Astrocyte (in vitro differentiated cells and primary cell): Measurements from ENCODE around the gene TMEM232. TPM values are rescaled to one million over a fixed set of nuclear protein-coding genes. Genes with fewer than 3 reads are reported as not detected.

Experiments
- DNase-seq: peaks from one replicate; pipeline ENCODE4 v3.0.0-alpha.2; 2010; ENCODE audit warnings: low read depth
- FAIRE-seq: peaks from 2 replicates; lab custom pipeline; 2011; peaks lifted over from hg19 to GRCh38; lab: Jason Lieb, UNC
- H2AFZ ChIP-seq: 2 replicates; pipeline ENCODE4 v1.6.0; 2012; ENCODE audit warnings: low read depth, low read length, inconsistent platforms
- H3K27ac ChIP-seq: 2 replicates; pipeline ENCODE4 v1.5.1; 2011; ENCODE audit warnings: low read depth, low read length, inconsistent platforms
- H3K27me3 ChIP-seq: 2 replicates; pipeline ENCODE4 v1.6.0; 2011; ENCODE audit warnings: low read length, inconsistent platforms; ENCODE audit not compliant: insufficient read depth
- H3K36me3 ChIP-seq: 2 replicates; pipeline ENCODE4 v1.5.1; 2011; ENCODE audit warnings: low read length, inconsistent platforms; ENCODE audit not compliant: insufficient read depth
- H3K4me1 ChIP-seq: 2 replicates; pipeline ENCODE4 v1.5.1; 2011; ENCODE audit warnings: low read length, inconsistent platforms; ENCODE audit not compliant: insufficient read depth
- H3K4me2 ChIP-seq: 2 replicates; pipeline ENCODE4 v1.6.0; 2012; ENCODE audit warnings: low read length, inconsistent platforms
- H3K4me3 ChIP-seq: 2 replicates; pipeline ENCODE4 v1.5.1; 2011; ENCODE audit warnings: low read depth, mild to moderate bottlenecking, low read length, inconsistent platforms; ENCODE audit not compliant: insufficient read depth
- H3K79me2 ChIP-seq: 2 replicates; pipeline ENCODE4 v1.6.0; 2012; ENCODE audit warnings: mild to moderate bottlenecking, low read length, inconsistent platforms; ENCODE audit not compliant: insufficient read depth
- H3K9ac ChIP-seq: 2 replicates; pipeline ENCODE4 v1.6.0; 2012; ENCODE audit warnings: mild to moderate bottlenecking, low read length, inconsistent platforms
- H3K9me3 ChIP-seq: 2 replicates; pipeline ENCODE4 v1.5.1; 2012; ENCODE audit warnings: low read depth, mild to moderate bottlenecking, low read length, inconsistent platforms; ENCODE audit not compliant: insufficient read depth
- H4K20me1 ChIP-seq: 2 replicates; pipeline ENCODE4 v1.6.0; 2012; ENCODE audit warnings: low read length, inconsistent platforms; ENCODE audit not compliant: insufficient read depth
- H3K27ac Mint-ChIP-seq: one replicate; pipeline ENCODE4 v1.8.0; 2021; ENCODE audit warnings: mild to moderate bottlenecking, mixed read lengths; ENCODE audit not compliant: unreplicated experiment
- H3K27me3 Mint-ChIP-seq: one replicate; pipeline ENCODE4 v1.8.0; 2021; ENCODE audit warnings: low read depth, mixed read lengths; ENCODE audit not compliant: unreplicated experiment
- H3K36me3 Mint-ChIP-seq: one replicate; pipeline ENCODE4 v1.8.0; 2021; ENCODE audit warnings: low read depth, mixed read lengths; ENCODE audit not compliant: unreplicated experiment
- H3K4me1 Mint-ChIP-seq: one replicate; pipeline ENCODE4 v1.8.0; 2021; ENCODE audit warnings: low read depth, mixed read lengths; ENCODE audit not compliant: unreplicated experiment
- H3K4me3 Mint-ChIP-seq: one replicate; pipeline ENCODE4 v1.8.0; 2021; ENCODE audit warnings: mild to moderate bottlenecking, moderate library complexity, mixed read lengths; ENCODE audit not compliant: unreplicated experiment
- H3K9me3 Mint-ChIP-seq: one replicate; pipeline ENCODE4 v1.8.0; 2021; ENCODE audit warnings: mild to moderate bottlenecking, mixed read lengths; ENCODE audit not compliant: unreplicated experiment
- EZH2 ChIP-seq: IDR thresholded peaks from 2 replicates; pipeline ENCODE4 v1.6.1; 2012; ENCODE audit warnings: mild to moderate bottlenecking, low read length, inconsistent platforms; ENCODE audit not compliant: insufficient read depth
- total RNA-seq: library from RNA; stranded (reverse); gene quantifications from 2 replicates; pipeline ENCODE4 v1.2.1, GENCODE V29; 2021
- TF ChIP-seq, protein P1 (sequence below): IDR thresholded peaks from 2 replicates; pipeline ENCODE4 v1.5.1; 2011; ENCODE audit warnings: low read depth, mild to moderate bottlenecking, inconsistent platforms, low read length, moderate library complexity; ENCODE audit not compliant: insufficient read depth

Gene TMEM232
- total RNA-seq, 1 donor from 2014 or later = 1.4 TPM

GRCh38 chr5:110687485-110687884, 39.0 kb downstream of the TMEM232 start:
- Histone ChIP-seq H4K20me1 (no peaks in the 10 kb centered on the region), H2AFZ (no peak overlapping the region), H3K27ac (no peak overlapping the region), H3K4me3 (no peak overlapping the region), H3K36me3 (no peaks in the 10 kb centered on the region), H3K9ac (no peak overlapping the region), H3K9me3 (no peaks in the 10 kb centered on the region), H3K27me3 (no peaks in the 10 kb centered on the region), H3K4me1 (no peaks in the 10 kb centered on the region), H3K4me2 (no peak overlapping the region), H3K79me2 (no peaks in the 10 kb centered on the region)
- no peaks in the 10 kb centered on the region for H3K36me3 Mint-ChIP-seq
- no peak for TF ChIP-seq EZH2
- TF ChIP-seq, protein P1, sequence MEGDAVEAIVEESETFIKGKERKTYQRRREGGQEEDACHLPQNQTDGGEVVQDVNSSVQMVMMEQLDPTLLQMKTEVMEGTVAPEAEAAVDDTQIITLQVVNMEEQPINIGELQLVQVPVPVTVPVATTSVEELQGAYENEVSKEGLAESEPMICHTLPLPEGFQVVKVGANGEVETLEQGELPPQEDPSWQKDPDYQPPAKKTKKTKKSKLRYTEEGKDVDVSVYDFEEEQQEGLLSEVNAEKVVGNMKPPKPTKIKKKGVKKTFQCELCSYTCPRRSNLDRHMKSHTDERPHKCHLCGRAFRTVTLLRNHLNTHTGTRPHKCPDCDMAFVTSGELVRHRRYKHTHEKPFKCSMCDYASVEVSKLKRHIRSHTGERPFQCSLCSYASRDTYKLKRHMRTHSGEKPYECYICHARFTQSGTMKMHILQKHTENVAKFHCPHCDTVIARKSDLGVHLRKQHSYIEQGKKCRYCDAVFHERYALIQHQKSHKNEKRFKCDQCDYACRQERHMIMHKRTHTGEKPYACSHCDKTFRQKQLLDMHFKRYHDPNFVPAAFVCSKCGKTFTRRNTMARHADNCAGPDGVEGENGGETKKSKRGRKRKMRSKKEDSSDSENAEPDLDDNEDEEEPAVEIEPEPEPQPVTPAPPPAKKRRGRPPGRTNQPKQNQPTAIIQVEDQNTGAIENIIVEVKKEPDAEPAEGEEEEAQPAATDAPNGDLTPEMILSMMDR = no peak
- H3K4me3 Mint-ChIP-seq = no peak overlapping the region
- no peaks in the 10 kb centered on the region for H3K9me3 Mint-ChIP-seq
- H3K27ac Mint-ChIP-seq = no peak overlapping the region
- FAIRE-seq (no peak), DNase-seq (no peak)
- H3K27me3 Mint-ChIP-seq = no peaks in the 10 kb centered on the region
- H3K4me1 Mint-ChIP-seq = no peaks in the 10 kb centered on the region

GRCh38 chr5:110686270-110686669, 40.2 kb downstream of the TMEM232 start:
- H3K4me1 Mint-ChIP-seq = no peaks in the 10 kb centered on the region
- no peaks in the 10 kb centered on the region for H3K9me3 Mint-ChIP-seq
- Histone ChIP-seq H3K4me3 (no peak overlapping the region), H2AFZ (no peak overlapping the region), H3K4me2 (no peak overlapping the region), H3K4me1 (no peaks in the 10 kb centered on the region), H3K36me3 (no peaks in the 10 kb centered on the region), H4K20me1 (no peaks in the 10 kb centered on the region), H3K27me3 (no peaks in the 10 kb centered on the region), H3K9ac (no peak overlapping the region), H3K9me3 (no peaks in the 10 kb centered on the region), H3K27ac (no peak overlapping the region), H3K79me2 (no peaks in the 10 kb centered on the region)
- no peaks in the 10 kb centered on the region for H3K27me3 Mint-ChIP-seq
- DNase-seq (no peak), FAIRE-seq (no peak)
- H3K4me3 Mint-ChIP-seq = no peak overlapping the region
- H3K27ac Mint-ChIP-seq = no peak overlapping the region
- H3K36me3 Mint-ChIP-seq = no peaks in the 10 kb centered on the region
- no peak for TF ChIP-seq EZH2
- TF ChIP-seq, protein P1 = no peak

GRCh38 chr5:110681953-110682352, 44.5 kb downstream of the TMEM232 start:
- Histone ChIP-seq H3K27me3 (no peaks in the 10 kb centered on the region), H3K9me3 (no peaks in the 10 kb centered on the region), H3K79me2 (no peaks in the 10 kb centered on the region), H3K4me2 (no peak overlapping the region), H3K36me3 (no peaks in the 10 kb centered on the region), H3K4me1 (no peaks in the 10 kb centered on the region), H2AFZ (no peak overlapping the region), H4K20me1 (no peaks in the 10 kb centered on the region), H3K9ac (no peak overlapping the region), H3K4me3 (no peak overlapping the region), H3K27ac (no peak overlapping the region)
- Mint-ChIP-seq H3K9me3 (no peaks in the 10 kb centered on the region), H3K36me3 (no peaks in the 10 kb centered on the region), H3K27me3 (no peaks in the 10 kb centered on the region), H3K27ac (no peak overlapping the region), H3K4me3 (no peak overlapping the region), H3K4me1 (no peaks in the 10 kb centered on the region)
- TF ChIP-seq, protein P1 = no peak
- no peak for TF ChIP-seq EZH2
- no peak for FAIRE-seq
- DNase-seq = no peak
